NCI-H1930 (cell line): ENCODE data around the gene CDX2.

Experiments
- DNase-seq, 2 experiments: peaks; one replicate each; lab custom pipeline; 2025; lab: John Stamatoyannopoulos, UW

Gene CDX2

GRCh38 chr13:27978301-27978968 lies 9.3 kb upstream of the CDX2 start:
- no peak for DNase-seq

- no peak for DNase-seq
Measured at GRCh38 chr13:27977476-27978300, 8.6 kb upstream of the CDX2 start.

GRCh38 chr13:27976362-27977091 lies 7.4 kb upstream of the CDX2 start:
- DNase-seq = no peak

GRCh38 chr13:27975564-27976361 lies 6.6 kb upstream of the CDX2 start:
- no peak for DNase-seq

- no peak for DNase-seq
Measured at GRCh38 chr13:27973961-27974662, 5.0 kb upstream of the CDX2 start.

GRCh38 chr13:27973291-27973690 lies 4.2 kb upstream of the CDX2 start:
- no peak for DNase-seq

DNA sequence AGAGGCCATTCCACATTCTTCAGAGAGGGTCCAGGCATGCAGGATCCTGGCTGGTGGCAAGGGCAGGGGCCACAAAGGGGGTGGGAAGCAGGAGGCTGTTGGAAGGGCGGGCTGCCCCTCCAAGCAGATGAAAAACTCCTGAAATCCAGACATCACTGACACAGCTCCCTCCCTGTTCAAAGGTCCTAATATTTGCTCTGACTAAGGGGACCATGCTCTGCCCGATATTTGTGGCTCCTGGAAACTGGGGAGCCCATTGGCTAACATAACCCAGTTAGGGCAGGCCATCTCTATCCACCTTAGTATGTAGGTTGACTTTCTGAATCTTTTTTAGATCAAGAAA lies 3.3 kb upstream of the CDX2 start:
- DNase-seq = no peak

DNA sequence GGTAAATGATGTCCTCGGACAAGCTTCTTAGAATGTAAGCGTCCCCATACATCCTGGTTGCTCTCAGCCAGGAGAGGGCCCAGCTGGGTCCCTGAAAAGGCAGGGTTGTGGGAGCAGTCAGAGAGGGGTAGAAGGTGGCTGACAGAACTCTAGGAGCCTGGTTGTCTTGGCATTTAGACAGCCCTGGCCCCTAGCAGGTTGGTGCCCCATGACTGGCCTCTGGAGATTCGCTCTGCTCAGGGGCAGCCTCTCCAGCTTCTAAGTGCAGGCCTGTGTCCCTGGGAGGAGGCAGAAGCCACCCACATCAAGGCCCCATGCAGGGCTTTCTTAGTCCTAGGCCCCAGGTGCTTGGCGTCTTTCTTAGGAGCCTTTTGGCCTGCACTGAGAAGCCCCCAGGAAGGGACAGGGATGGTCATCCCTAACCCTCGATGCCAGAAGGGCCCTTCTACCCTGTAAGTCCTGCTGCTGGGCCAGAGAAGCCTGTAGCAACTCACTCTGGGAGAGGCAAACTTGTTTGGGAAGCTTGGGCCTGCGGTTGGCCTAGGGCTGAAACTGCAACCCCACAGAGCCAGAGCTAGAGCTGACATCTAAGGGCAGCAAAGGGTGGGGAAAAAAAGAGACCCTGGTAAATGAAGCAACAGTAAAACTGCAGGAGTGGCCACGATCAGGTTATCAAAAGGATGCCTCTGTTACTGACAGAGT lies 2.8 kb upstream of the CDX2 start:
- DNase-seq = no peak

DNA sequence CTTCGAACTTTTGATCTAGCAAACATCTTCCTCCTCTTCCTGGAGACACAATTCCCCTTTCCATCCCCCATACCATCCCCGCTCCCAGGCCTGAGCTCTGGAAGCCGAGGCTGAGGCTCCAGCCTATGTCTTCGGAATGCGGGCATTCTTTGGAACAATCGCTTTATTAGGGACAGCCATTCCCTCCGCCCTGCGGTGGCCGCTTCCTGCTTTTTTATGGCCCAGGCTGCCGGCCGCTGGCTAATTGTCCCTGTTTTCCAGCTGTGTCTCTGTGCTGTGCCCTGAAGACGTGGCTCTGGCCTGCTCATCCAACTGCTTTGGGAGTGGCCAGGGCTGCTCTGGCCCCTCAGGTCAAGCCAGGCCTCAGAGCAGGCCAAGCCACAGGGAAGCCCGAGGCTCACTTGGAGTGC lies 2.1 kb upstream of the CDX2 start:
- DNase-seq = no peak

DNA sequence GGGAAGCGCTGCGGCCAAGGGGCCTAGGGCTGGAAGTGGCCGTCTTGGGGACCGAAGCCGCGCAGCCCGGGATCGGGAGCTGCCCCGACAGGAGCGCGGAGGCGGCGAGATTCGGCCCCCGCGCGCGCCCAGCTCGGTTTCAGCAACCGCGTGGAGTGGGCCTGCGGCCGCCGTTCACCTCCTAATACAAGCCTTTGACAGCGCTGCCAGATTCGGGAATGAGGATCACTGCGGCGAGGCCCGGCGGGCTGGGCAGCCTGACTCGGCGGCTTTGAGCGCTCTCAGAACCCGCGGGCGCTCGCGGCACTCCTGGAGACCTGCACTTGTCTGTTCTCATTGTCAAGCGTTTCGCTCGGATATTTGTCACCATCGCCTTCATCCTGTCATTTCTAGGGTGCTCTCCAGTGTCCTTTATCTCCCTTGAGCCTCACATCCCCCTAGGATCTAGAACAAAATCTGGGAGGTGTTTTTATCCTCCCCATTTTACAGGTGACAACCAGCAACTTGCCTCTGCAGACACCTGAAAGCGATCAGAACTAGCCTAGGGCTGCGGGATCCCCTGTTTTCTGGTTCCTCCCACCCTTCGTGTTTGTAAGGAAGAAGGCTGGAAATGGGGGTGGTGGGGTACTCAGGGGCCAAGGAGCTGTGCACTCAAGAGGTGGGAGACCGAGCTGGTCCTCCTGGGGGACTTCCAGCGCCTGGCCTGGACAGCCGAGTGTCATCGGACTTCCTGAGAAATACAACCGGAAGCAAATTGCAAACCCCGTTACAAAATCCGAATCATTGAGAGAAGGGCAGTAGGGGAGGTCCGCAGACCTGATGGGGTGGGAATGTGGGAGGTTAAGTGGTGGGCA lies 1.5 kb upstream of the CDX2 start:
- no peak for DNase-seq

- DNase-seq = no peak
Measured at GRCh38 chr13:27969866-27970229, 733 bp upstream of the CDX2 start.

DNA sequence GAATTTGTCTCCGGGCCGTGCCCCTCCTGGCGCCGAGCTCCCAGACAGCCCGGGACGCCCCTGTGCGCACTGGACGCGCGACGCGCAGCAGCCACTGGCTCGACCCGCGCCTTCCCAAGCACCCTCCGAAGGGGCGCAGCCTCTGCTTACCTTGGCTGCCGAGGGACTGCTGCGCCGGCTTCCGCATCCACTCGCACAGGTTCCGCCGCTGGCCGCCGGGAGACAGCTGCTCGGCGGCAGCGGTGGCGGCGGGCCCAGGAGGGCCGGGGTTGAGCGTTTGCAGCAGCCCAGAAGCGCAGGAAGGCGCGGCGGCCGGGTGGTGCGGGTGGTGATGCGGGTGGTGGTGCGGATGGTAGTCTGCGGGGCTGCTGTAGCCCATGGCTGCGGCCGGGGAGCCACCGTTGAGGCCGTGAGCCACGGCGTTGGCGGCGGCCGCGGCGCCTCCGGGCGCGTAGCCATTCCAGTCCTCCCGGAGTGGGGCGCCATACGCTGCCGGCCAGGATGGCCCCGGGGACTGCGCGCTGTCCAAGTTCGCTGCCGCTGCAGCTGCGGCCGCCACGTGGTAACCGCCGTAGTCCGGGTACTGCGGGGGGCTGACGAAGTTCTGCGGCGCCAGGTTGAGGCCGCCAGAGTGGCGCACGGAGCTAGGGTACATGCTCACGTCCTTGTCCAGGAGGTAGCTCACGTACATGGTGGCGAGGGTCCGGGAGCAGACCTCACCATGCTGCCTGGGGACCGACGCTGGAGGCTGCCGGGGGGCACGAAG lies 616 bp downstream of the CDX2 start:
- DNase-seq = peak; percentile 41 to 54

GRCh38 chr13:27967736-27968315 lies 1.3 kb downstream of the CDX2 start:
- DNase-seq = no peak

DNA sequence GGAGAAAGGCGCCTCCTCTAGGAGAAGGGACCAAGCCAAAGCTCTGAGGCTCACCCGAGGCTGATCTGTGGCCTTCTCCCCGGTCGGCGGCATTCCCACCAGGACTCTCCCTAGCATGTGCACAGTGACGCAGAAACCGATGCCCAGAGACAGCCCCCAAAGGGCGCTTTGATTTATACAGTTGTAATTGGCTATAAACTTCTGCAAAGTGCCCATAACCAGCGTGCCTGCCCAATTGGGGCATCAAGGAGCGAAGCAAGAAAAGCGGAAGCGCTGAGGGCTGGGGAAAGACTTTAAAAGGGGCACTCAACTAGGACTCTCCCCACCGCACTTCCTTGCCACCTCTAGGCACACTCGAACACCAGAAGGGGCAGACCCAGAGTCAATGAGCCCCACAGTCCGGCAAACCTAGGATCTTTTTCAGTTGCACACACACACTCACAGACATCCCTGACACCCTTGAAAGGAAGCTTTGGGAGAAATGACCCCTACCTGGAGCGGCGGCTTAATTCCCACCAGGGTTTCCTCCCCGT lies 1.8 kb downstream of the CDX2 start:
- DNase-seq = no peak

DNA sequence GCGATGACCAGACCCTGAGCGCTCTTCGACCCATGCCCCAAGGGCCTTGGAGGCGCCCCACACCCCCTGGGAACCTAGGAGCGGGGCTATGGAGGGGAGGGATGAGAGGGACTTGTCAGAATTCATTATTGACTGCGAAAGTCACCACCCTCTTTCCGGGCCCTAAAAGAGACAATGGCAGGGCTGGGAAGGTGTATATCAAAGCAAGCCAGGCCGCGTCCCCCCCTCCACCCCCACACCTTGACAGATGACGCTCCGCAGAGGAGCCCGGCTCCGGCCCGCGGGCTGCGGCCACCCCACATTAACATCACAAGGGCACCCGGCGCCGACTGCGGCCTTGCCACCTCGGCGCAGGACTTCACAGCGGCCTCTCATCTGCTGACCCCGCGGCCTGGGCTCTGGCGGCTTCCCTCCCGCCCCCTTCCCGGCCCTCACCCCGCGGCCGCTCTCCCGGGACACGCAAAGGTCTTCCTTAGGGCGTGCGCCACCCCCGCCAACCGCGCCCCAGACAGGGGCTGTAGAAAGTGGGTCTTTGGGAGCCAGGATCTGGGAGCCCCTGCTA lies 2.4 kb downstream of the CDX2 start:
- DNase-seq = no peak

DNA sequence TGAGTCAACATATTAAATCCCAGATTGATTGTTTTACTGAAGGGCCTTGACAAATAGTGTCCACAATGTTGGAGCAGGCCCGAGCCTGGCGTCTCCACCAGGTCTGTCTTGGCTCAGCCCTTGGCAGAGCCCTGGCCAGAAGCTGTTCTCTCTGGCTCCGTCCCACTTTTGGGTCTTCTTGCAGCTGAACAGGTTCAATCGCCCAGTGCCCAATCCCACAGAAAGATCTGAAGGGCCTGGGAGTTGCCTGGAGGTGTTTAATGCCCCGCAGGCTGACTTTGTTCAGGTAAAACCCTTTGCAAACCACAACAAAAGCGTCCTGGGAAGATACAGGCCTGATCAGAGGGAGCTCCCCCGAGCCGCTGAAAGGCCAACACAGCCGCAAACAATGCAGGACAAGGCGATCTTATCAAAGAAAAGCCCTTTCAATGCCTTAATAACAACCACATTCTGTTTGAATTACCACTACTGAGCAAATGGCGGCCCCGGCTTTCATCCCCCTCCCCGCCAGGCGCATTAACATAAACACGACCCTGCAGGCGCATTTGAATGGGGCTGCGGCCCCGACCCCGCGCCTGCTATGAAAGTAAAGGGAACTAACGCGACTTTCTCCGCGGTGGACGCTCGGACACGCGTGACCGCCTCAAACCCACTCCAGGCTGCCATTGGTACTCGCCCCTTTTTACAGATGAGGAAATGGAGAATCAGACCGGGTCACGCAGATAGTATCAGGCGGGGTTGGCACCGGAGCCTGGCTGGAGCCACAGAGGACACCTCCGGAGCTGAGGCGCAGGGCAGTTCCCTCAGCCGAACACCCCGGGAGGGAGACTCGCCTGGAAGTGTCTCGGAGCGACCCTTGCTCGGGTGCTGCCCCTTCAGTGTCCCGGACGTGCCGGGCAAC lies 3.1 kb downstream of the CDX2 start:
- no peak for DNase-seq

DNA sequence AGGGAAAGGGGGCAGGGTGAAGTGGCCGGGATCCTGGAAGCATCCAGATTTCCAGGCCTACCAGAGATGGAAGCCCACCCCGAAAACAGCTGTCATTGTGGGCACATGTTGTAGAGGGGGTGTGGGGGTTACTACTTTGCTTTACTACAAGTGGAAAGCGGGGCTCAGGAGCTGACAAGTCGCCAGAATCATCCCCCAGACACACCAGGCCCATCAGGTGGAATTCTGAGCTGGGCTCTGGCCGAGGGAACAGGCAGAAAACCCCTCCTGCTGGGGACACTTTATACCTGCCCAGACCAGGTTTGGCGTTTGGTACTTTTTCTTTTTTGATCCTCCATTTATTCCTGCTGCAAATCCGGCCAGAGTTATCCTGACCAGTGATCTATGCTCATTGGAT lies 3.8 kb downstream of the CDX2 start:
- DNase-seq = no peak
